DOHH2 (cell line): ENCODE measurements around the gene RHCE.

Experiments
- H3F3A ChIP-seq: fragments of 200-600 bp; sonication (generic), shearing (Covaris generic); 2 replicates; pipeline ENCODE4 v1.6.0; 2016; ENCODE audit warnings: antibody characterized with exemption, mild to moderate bottlenecking; ENCODE audit not compliant: control insufficient read depth, insufficient read depth
- H3K27ac ChIP-seq: fragments of 200-600 bp; sonication (generic); 2 replicates; pipeline ENCODE4 v1.5.1; 2014; ENCODE audit warnings: low read depth, mild to moderate bottlenecking, low read length, moderate library complexity
- H3K27me3 ChIP-seq: fragments of 200-600 bp; sonication (generic); 2 replicates; pipeline ENCODE4 v1.6.1; 2014; ENCODE audit warnings: mild to moderate bottlenecking, low read length, mixed read lengths; ENCODE audit not compliant: control insufficient read depth
- H3K36me3 ChIP-seq: fragments of 200-600 bp; sonication (generic); 2 replicates; pipeline ENCODE4 v1.6.1; 2014; ENCODE audit warnings: mild to moderate bottlenecking, low read length, moderate library complexity, mixed read lengths; ENCODE audit not compliant: control insufficient read depth
- H3K4me1 ChIP-seq: fragments of 200-600 bp; sonication (generic); 2 replicates; pipeline ENCODE4 v1.6.1; 2014; ENCODE audit warnings: mild to moderate bottlenecking, low read length, mixed read lengths; ENCODE audit not compliant: control insufficient read depth
- H3K4me2 ChIP-seq: fragments of 200-600 bp; sonication (generic); 2 replicates; pipeline ENCODE4 v1.6.0; 2014; ENCODE audit warnings: mild to moderate bottlenecking, low read length, moderate library complexity
- H3K4me3 ChIP-seq: fragments of 200-600 bp; sonication (generic); 2 replicates; pipeline ENCODE4 v1.5.1; 2014; ENCODE audit warnings: mild to moderate bottlenecking, low read length, mixed read lengths
- H3K79me2 ChIP-seq: fragments of 200-600 bp; sonication (generic); 2 replicates; pipeline ENCODE4 v1.6.1; 2014; ENCODE audit warnings: mild to moderate bottlenecking, low read length, mixed read lengths; ENCODE audit not compliant: control insufficient read depth
- H3K9me2 ChIP-seq: fragments of 200-600 bp; sonication (generic); replicated peaks from 2 replicates; pipeline ENCODE4 v1.6.1; 2014; ENCODE audit warnings: mild to moderate bottlenecking, low read length, mixed read lengths; ENCODE audit not compliant: control insufficient read depth
- H3K9me3 ChIP-seq: fragments of 200-600 bp; sonication (generic); 2 replicates; pipeline ENCODE4 v1.6.1; 2014; ENCODE audit warnings: antibody characterized with exemption, low read length, mixed read lengths; ENCODE audit not compliant: control insufficient read depth, insufficient read depth
- H4K20me1 ChIP-seq: fragments of 200-600 bp; sonication (generic); 2 replicates; pipeline ENCODE4 v1.6.0; 2014; ENCODE audit warnings: low read depth, mild to moderate bottlenecking, antibody characterized with exemption, low read length, moderate library complexity; ENCODE audit not compliant: control insufficient read depth, insufficient read depth
- CTCF ChIP-seq: fragments of 200-600 bp; sonication (generic); IDR thresholded peaks from one replicate; pipeline ENCODE4 v1.5.1; 2014; ENCODE audit warnings: antibody characterized with exemption, mild to moderate bottlenecking, low read depth, low read length; ENCODE audit not compliant: poor library complexity, severe bottlenecking
- EZH2phosphoT487 ChIP-seq: fragments of 200-600 bp; sonication (generic); IDR thresholded peaks from 2 replicates; pipeline ENCODE4 v1.6.1; 2017; ENCODE audit warnings: borderline replicate concordance, mild to moderate bottlenecking, antibody characterized with exemption, low read length, moderate library complexity, mixed read lengths

RHCE gene

DNA sequence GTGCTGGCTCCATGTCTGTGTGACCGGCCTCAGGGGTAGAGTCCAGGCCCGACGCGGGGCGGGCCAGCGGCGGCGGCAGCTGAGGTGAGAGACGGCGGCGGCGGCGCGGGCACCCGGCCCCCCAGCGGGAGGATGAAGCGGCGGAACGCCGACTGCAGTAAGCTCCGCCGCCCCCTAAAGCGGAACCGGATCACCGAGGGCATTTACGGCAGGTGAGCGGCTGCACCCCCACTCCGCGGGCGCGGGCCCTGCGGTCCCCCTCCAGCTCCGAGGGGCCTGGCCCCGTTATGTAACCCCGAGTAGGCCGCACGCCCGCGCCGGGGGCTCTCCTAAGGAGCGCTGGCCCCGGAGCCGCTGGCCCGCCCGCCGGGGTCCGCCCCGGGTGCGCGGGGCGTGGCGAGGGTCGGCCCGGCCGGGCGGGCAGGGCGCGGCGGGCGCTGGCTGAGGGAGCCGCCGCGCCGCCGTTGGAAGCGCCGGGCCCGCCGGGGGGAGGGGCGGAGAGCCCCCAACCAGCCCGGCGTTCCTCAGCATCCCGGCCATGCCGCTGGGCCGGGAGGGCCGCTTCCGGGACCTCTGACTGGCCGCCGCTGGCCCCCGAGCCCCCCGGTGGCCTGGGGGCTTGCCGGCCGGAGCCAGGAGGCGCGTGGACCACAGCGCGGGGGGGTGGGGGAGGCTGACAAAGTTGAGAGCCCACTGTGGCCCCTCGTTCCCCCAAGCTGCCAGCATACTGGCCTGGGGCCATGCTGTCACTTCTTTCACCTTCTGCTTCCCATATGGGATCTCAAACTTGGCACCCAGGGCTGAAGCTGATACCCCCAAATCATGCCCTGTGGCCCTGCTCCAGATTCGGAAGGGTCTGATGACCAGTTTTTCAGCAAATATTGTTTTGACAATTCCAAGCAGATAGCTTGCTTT is 10.6 kb upstream of the RHCE start:
- Histone ChIP-seq H3K4me3 (peak overlapping the region; percentile 80), H3K9me2 (no peaks in the 10 kb centered on the region), H3K27me3 (no peaks in the 10 kb centered on the region), H3K4me2 (peak overlapping the region; percentile 98), H3K79me2 (peaks cover 59% of the 10 kb centered on the region), H3F3A (peaks cover 25% of the 10 kb centered on the region), H3K27ac (peak overlapping the region; percentile 86), H4K20me1 (0 out of 2 replicates have a peak, but pooled peaks cover 4% of the 10 kb centered on the region), H3K36me3 (peaks cover 26% of the 10 kb centered on the region), H3K9me3 (no peaks in the 10 kb centered on the region), H3K4me1 (peaks cover 53% of the 10 kb centered on the region)
- no peak for TF ChIP-seq EZH2phosphoT487
- TF ChIP-seq CTCF = peak; percentile 17

- H3F3A ChIP-seq = peaks cover 17% of the 10 kb centered on the region
- no peaks in the 10 kb centered on the region for H3K9me3 ChIP-seq
- no peaks in the 10 kb centered on the region for H3K9me2 ChIP-seq
- peaks cover 50% of the 10 kb centered on the region for H3K79me2 ChIP-seq
- TF ChIP-seq CTCF (no peak), EZH2phosphoT487 (no peak)
- peak within 1 kb of the TSS; percentile 86 for H3K27ac ChIP-seq
- no peaks in the 10 kb centered on the region for H3K27me3 ChIP-seq
- peaks cover 44% of the 10 kb centered on the region for H3K4me1 ChIP-seq
- H4K20me1 ChIP-seq = no peaks in the 10 kb centered on the region
- peak within 1 kb of the TSS; percentile 98 for H3K4me2 ChIP-seq
- H3K4me3 ChIP-seq = peak within 1 kb of the TSS; percentile 80
- peaks cover 21% of the 10 kb centered on the region for H3K36me3 ChIP-seq
These were observed 9.7 kb upstream of the RHCE start, which contains the start of gene MACO1 for GRCh38 chr1:25430073-25430966. TSS of gene MACO1 (plus strand) at chr1:25430897. CDS start at chr1:25431099, 202 bp downstream.

GRCh38 chr1:25428475-25429166 is 8.0 kb upstream of the RHCE start:
- Histone ChIP-seq H3K79me2 (peaks cover 33% of the 10 kb centered on the region), H3K4me3 (no peak overlapping the region), H3K27ac (no peak overlapping the region), H4K20me1 (no peaks in the 10 kb centered on the region), H3K27me3 (no peaks in the 10 kb centered on the region), H3K4me1 (peaks cover 27% of the 10 kb centered on the region), H3K4me2 (peak overlapping the region; percentile 64; the same call in 1 of the 2 replicates), H3F3A (0 out of 2 replicates have a peak, but pooled peaks cover 5% of the 10 kb centered on the region), H3K9me2 (no peaks in the 10 kb centered on the region), H3K9me3 (no peaks in the 10 kb centered on the region), H3K36me3 (peaks cover 18% of the 10 kb centered on the region)
- TF ChIP-seq CTCF (no peak), EZH2phosphoT487 (no peak)
